Activated naive CD4-positive, alpha-beta T cell treated with anti-CD3 and anti-CD28 coated beads, Interleukin-2, amount 50 U/mL, for 24 hours (primary cell): Measurements from ENCODE around the gene TTC12.

Experiments
- H3K27ac Mint-ChIP-seq: one replicate; pipeline ENCODE4 v1.8.0; 2021; ENCODE audit warnings: mild to moderate bottlenecking, mixed read lengths
- H3K27me3 Mint-ChIP-seq: one replicate; pipeline ENCODE4 v1.8.0; 2021; ENCODE audit warnings: mixed read lengths
- H3K36me3 Mint-ChIP-seq: one replicate; pipeline ENCODE4 v1.8.0; 2021; ENCODE audit warnings: mixed read lengths
- H3K4me1 Mint-ChIP-seq: one replicate; pipeline ENCODE4 v1.8.0; 2021; ENCODE audit warnings: mixed read lengths
- H3K4me3 Mint-ChIP-seq: one replicate; pipeline ENCODE4 v1.8.0; 2021; ENCODE audit warnings: mild to moderate bottlenecking, mixed read lengths
- H3K9me3 Mint-ChIP-seq: one replicate; pipeline ENCODE4 v1.8.0; 2021; ENCODE audit warnings: mixed read lengths

Gene TTC12

GRCh38 chr11:113305440-113306336 is 8.7 kb upstream of the TTC12 start:
- Mint-ChIP-seq H3K9me3 (no peaks in the 10 kb centered on the region), H3K27ac (no peak overlapping the region), H3K27me3 (peaks cover 3% of the 10 kb centered on the region), H3K4me3 (no peak overlapping the region), H3K4me1 (peaks cover 10% of the 10 kb centered on the region), H3K36me3 (no peaks in the 10 kb centered on the region)

GRCh38 chr11:113308601-113309000 is 5.8 kb upstream of the TTC12 start:
- Mint-ChIP-seq H3K27me3 (no peaks in the 10 kb centered on the region), H3K4me1 (peaks cover 20% of the 10 kb centered on the region), H3K4me3 (no peak overlapping the region), H3K9me3 (no peaks in the 10 kb centered on the region), H3K27ac (no peak overlapping the region), H3K36me3 (no peaks in the 10 kb centered on the region)

- Mint-ChIP-seq H3K27me3 (no peaks in the 10 kb centered on the region), H3K4me1 (peaks cover 39% of the 10 kb centered on the region), H3K27ac (no peak overlapping the region), H3K9me3 (no peaks in the 10 kb centered on the region), H3K4me3 (no peak overlapping the region), H3K36me3 (no peaks in the 10 kb centered on the region)
These were observed 2.8 kb upstream of the TTC12 start for GRCh38 chr11:113311536-113311935.

GRCh38 chr11:113313601-113314000 is 782 bp upstream of the TTC12 start:
- Mint-ChIP-seq H3K4me3 (peak overlapping the region; percentile 87), H3K36me3 (peaks cover 13% of the 10 kb centered on the region), H3K4me1 (peaks cover 48% of the 10 kb centered on the region), H3K27me3 (no peaks in the 10 kb centered on the region), H3K9me3 (no peaks in the 10 kb centered on the region), H3K27ac (peak overlapping the region; percentile 89)

GRCh38 chr11:113314065-113314388 is 356 bp upstream of the TTC12 start:
- H3K4me1 Mint-ChIP-seq = peaks cover 48% of the 10 kb centered on the region
- peak overlapping the region; percentile 87 for H3K4me3 Mint-ChIP-seq
- H3K36me3 Mint-ChIP-seq = peaks cover 15% of the 10 kb centered on the region
- no peaks in the 10 kb centered on the region for H3K9me3 Mint-ChIP-seq
- peak overlapping the region; percentile 89 for H3K27ac Mint-ChIP-seq
- H3K27me3 Mint-ChIP-seq = no peaks in the 10 kb centered on the region

- H3K27me3 Mint-ChIP-seq = no peaks in the 10 kb centered on the region
- H3K4me1 Mint-ChIP-seq = peaks cover 52% of the 10 kb centered on the region
- H3K9me3 Mint-ChIP-seq = no peaks in the 10 kb centered on the region
- peaks cover 21% of the 10 kb centered on the region for H3K36me3 Mint-ChIP-seq
- peak overlapping the region; percentile 87 for H3K4me3 Mint-ChIP-seq
- peak overlapping the region; percentile 85 for H3K27ac Mint-ChIP-seq
These were observed 1.4 kb downstream of the TTC12 start for GRCh38 chr11:113315811-113316210.

GRCh38 chr11:113316256-113316655 is 1.9 kb downstream of the TTC12 start:
- Mint-ChIP-seq H3K4me3 (no peak overlapping the region), H3K27ac (peak overlapping the region; percentile 38), H3K4me1 (peaks cover 52% of the 10 kb centered on the region), H3K27me3 (no peaks in the 10 kb centered on the region), H3K9me3 (no peaks in the 10 kb centered on the region), H3K36me3 (peaks cover 21% of the 10 kb centered on the region)

GRCh38 chr11:113317339-113317738 is 3.0 kb downstream of the TTC12 start:
- no peak overlapping the region for H3K27ac Mint-ChIP-seq

GRCh38 chr11:113319085-113319484 is 4.7 kb downstream of the TTC12 start:
- Mint-ChIP-seq H3K27me3 (no peaks in the 10 kb centered on the region), H3K36me3 (peaks cover 23% of the 10 kb centered on the region), H3K4me1 (peaks cover 57% of the 10 kb centered on the region), H3K27ac (no peak overlapping the region), H3K4me3 (no peak overlapping the region), H3K9me3 (no peaks in the 10 kb centered on the region)

More at GRCh38 chr11:113317339-113317738, 3.0 kb downstream of the TTC12 start:
- Mint-ChIP-seq H3K27me3 (no peaks in the 10 kb centered on the region), H3K36me3 (peaks cover 21% of the 10 kb centered on the region), H3K9me3 (no peaks in the 10 kb centered on the region), H3K4me1 (peaks cover 56% of the 10 kb centered on the region), H3K4me3 (no peak overlapping the region)

GRCh38 chr11:113322158-113322557 is 7.8 kb downstream of the TTC12 start:
- no peaks in the 10 kb centered on the region for H3K9me3 Mint-ChIP-seq
- peaks cover 36% of the 10 kb centered on the region for H3K4me1 Mint-ChIP-seq
- H3K4me3 Mint-ChIP-seq = no peak overlapping the region
- peaks cover 25% of the 10 kb centered on the region for H3K36me3 Mint-ChIP-seq
- H3K27me3 Mint-ChIP-seq = no peaks in the 10 kb centered on the region
- H3K27ac Mint-ChIP-seq = no peak overlapping the region

GRCh38 chr11:113324250-113324649 is 9.9 kb downstream of the TTC12 start:
- Mint-ChIP-seq H3K4me3 (no peak overlapping the region), H3K27me3 (no peaks in the 10 kb centered on the region), H3K27ac (no peak overlapping the region), H3K4me1 (peaks cover 28% of the 10 kb centered on the region), H3K9me3 (no peaks in the 10 kb centered on the region), H3K36me3 (peaks cover 16% of the 10 kb centered on the region)

GRCh38 chr11:113329725-113330124 is 15.3 kb downstream of the TTC12 start:
- H3K4me3 Mint-ChIP-seq = no peak overlapping the region
- H3K9me3 Mint-ChIP-seq = no peaks in the 10 kb centered on the region
- H3K27me3 Mint-ChIP-seq = no peaks in the 10 kb centered on the region
- H3K4me1 Mint-ChIP-seq = no peaks in the 10 kb centered on the region
- no peak overlapping the region for H3K27ac Mint-ChIP-seq
- H3K36me3 Mint-ChIP-seq = peaks cover 18% of the 10 kb centered on the region

- H3K4me1 Mint-ChIP-seq = no peaks in the 10 kb centered on the region
- H3K4me3 Mint-ChIP-seq = no peak overlapping the region
- H3K9me3 Mint-ChIP-seq = no peaks in the 10 kb centered on the region
- peaks cover 26% of the 10 kb centered on the region for H3K36me3 Mint-ChIP-seq
- H3K27ac Mint-ChIP-seq = no peak overlapping the region
- H3K27me3 Mint-ChIP-seq = no peaks in the 10 kb centered on the region
These were observed 17.1 kb downstream of the TTC12 start for GRCh38 chr11:113331441-113331840.

- Mint-ChIP-seq H3K4me3 (no peak overlapping the region), H3K9me3 (no peaks in the 10 kb centered on the region), H3K4me1 (no peaks in the 10 kb centered on the region), H3K27me3 (no peaks in the 10 kb centered on the region), H3K27ac (no peak overlapping the region), H3K36me3 (peaks cover 29% of the 10 kb centered on the region)
These were observed 17.6 kb downstream of the TTC12 start for GRCh38 chr11:113332023-113332422.

GRCh38 chr11:113332638-113333329 is 18.4 kb downstream of the TTC12 start:
- Mint-ChIP-seq H3K27ac (no peak overlapping the region), H3K4me3 (no peak overlapping the region), H3K36me3 (peaks cover 24% of the 10 kb centered on the region), H3K4me1 (no peaks in the 10 kb centered on the region), H3K9me3 (no peaks in the 10 kb centered on the region), H3K27me3 (no peaks in the 10 kb centered on the region)

- Mint-ChIP-seq H3K27ac (no peak overlapping the region), H3K4me3 (no peak overlapping the region), H3K9me3 (no peaks in the 10 kb centered on the region), H3K4me1 (no peaks in the 10 kb centered on the region), H3K36me3 (peaks cover 22% of the 10 kb centered on the region), H3K27me3 (no peaks in the 10 kb centered on the region)
These were observed 19.8 kb downstream of the TTC12 start for GRCh38 chr11:113334183-113334582.
